ENCODE data around the gene OTX1.
"Not testable (repeated sequence)": the region's sequence is repeated elsewhere in the genome, so short reads cannot be mapped to it uniquely, and the experiment has no call there.

OTX1 gene

DNA sequence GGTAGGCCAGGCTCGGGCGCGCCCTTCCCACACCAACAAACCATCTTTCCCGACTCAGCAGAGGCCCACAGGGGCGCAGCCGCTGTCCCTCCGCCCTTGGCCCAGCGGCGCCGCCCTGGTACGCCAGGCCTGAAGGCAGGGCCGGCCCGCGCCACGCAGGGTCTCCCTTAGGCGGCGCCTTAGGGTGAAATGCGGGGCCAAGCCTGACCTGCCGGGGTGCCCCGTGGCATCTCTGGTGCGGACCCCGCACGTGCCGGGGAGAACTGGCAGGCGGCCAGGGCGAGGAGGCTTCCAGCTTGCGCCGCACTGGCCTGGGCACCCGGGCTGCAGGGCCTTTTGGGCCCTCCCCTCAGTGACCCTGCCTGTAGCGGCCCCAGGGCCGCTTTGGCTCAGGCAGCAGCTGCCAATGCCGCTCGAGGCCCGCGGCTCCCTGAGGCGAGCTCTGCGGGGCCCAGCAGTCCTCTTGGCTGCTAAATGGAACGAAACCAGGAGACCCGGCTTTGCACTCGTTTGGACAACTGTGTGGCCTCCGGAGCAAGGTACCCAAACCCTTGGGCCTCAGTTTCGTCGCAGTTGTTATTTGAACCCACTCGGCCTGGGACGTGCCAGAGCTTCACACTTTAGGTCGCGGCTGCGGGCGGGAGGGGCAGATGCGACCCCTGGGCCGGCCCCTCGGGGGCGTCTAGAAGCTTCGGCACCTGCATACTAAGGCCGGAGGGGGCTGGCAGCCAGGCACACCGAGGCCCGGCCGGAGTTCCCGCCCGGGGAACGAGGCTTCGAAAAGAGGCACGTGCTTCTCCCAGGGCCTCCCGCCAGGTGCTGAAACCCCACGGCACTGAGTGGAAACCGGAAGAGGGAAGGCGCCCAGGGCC is 8.5 kb downstream of the OTX1 start:
- DNase-seq (ENCODE audit: low spot score) = no peak

DNA sequence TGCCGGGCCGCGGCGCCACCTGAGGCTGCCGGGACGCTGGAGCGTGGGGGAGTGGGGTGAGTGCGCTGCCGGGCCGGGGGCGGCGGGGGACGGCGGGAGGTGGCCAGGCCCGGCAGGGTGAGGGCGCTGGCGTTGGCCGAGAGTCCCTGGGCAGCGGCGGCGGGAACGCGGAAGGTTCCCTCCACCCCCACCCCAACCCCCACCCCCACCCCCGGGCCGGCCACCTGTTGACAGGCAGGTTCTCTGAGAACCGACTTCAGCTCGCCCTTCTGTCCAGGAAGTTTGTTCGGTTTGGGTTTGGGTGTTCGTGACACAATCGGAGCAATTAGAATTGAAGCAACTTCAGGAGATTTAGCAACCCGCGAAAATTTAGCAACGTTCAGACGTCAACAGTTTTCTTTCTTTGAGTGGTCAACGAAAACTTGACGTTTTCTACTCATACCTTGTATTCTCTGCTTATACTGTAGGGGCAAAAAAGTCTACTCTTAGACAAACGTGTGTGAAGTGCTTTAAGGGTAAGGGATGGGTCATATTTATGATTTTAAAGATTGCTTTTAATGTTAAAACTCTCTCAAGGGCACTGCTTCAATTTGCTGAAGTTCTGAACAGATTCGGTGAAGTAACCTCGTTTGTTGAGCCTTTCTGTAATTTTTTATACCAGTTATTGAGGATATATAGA is 9.3 kb downstream of the OTX1 start:
- DNase-seq (ENCODE audit: low spot score) = no peak

DNA sequence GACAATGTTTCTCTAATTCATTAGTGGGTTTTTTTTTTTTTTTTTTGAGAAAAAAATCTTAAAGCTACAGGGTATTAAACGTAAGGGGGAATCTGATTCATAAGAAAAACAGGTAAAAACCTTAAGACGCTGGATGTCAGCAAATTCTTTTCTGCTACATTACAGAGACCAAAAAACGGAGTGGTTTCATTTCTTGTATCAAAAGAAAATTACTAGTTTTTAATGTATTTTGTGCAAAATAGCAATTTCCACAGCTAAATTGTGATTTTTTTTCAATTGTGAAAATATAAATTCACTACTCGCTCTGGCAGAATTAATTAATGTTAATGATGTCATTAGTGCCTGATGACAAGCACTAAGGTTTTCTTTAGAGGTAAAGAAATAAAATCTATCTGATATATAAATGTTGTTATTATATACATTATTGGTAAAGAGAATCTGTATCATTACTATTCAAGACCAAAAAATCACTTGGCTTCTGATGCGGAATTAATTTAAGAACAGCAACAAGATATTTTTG is 9.9 kb downstream of the OTX1 start:
- DNase-seq (ENCODE audit: low spot score) = no peak

DNA sequence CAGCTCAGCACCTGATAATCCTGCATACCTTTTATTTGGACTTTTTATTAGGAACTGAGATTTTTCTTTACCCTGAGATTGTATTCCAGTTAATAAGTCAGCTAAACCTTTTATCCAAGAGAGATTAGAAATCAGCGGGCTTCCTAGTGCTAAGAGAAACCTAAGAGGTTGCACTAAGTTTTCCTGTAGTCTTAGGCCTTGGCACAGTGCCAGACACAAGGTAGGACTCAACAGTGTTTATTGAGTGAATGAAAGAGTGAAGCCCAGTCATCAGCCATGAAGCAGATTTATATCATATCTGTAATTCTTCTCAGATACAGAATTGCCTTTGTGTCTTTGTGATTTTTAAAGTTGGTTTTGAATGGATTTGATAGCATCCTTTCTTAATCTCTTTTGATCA is 13.6 kb downstream of the OTX1 start:
- no peak for DNase-seq (ENCODE audit: low spot score)

DNA sequence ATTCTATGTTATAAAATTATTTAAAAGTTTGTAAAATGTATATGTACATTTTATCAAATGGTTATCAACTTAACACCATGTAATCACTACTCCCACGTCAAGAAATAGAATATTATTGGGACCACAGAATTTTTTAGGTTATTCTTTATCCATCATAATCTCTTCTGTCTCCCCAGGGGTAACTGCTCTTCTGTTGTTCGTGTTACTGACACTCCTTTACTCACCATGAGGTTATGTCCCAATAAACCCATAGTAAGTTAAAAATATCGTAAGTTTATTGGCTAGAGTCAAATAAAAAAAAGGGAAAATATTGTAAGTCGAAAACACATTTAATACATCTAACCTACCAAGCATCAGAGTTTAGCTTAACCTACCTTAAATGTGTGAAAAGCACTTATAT is 14.0 kb downstream of the OTX1 start:
- DNase-seq (ENCODE audit: low spot score) = no peak

DNA sequence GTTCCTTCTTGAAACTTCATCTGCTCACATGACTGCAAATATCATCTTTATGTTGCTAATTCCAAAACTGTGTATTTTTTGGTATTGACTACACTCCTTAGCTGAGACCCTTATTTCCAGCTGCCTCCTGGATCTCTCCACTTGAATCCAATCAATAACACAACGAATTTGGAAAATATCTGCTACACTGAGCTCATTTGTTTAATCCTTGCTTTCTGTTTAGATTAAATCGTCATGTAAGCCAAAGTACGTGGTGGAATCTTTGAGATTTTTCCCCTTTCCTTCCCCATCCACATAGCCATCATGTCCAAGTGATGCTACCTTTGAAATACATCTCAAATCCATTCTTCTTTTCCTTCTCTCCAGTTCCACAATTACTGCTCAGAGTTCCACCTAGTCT is 15.6 kb downstream of the OTX1 start:
- DNase-seq (ENCODE audit: low spot score) = no peak

DNA sequence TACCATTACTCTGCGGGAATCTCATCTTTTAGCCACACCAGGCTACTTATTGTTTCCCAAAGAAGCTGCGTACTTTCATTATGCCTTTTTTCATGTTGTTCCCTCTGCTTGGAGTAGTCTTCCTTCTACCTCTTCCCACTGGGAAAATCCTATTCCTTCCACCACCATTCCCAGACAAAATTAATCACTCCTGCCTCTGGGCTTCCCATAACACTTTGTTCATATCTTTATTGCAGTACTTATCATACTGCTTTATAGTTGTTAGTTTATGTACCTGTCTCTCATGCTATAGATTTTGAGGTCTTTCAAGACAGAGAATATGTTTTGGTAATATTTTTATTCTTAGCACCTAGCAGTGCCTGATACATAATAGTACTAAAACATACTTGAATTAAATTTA is 16.2 kb downstream of the OTX1 start:
- DNase-seq (ENCODE audit: low spot score) = no peak

DNA sequence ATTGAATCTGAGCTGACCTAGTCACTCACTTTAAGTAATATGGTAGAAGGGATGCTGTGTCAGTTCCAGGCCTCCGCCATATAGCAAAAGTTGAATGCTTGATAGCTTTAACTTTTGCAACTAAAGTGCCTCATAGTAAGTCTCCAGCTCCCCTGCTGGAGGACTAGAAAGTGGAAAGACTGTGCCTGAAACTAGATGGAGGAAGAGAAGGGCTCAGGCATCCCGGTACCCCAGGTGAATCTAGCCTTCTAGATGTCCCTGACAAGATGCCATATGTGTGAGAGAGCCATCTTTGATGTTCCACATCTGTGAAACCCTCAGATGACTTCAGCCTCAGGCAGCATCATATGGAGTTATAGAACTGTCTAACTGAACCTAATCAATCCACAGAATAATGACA is 21.0 kb downstream of the OTX1 start:
- DNase-seq (ENCODE audit: low spot score) = no peak

DNA sequence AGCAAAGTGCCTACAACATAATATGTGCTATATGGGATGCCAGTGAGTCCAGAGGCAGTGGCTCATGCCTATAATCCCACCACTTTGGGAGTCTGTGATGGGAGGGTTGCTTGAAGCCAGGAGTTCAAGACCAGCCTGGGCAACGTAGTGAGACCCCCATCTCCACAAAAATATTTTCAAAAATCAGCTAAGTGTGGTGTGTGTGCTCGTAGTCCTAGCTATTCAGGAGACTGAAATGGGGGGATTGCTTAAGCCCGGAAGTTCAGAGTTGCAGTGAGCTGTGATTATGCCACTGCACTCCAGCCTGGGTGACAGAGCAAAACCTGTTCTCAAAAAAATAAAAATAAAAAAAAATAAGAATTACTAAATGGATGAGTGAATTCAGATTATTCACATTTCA is 23.4 kb downstream of the OTX1 start:
- no peak for DNase-seq (ENCODE audit: low spot score)

DNA sequence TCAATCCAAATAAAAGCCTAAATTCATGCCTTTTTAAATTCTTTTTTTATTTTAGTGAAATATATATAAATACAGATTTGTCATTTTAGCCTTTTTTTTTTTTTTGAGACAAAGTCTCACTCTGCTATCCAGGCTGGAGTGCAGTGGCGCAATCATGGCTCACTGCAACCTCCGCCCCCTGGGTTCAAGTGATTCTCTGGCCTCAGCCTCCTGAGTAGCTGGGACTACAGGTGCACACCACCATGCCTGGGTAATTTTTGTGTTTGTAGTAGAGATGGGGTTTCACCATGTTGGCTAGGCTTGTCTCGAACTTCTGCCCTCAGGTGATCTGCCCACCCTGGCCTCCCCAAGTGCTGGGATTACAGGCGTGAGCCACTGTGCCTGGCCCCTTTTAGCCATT is 23.8 kb downstream of the OTX1 start:
- not testable (repeated sequence) for DNase-seq (ENCODE audit: low spot score)

DNA sequence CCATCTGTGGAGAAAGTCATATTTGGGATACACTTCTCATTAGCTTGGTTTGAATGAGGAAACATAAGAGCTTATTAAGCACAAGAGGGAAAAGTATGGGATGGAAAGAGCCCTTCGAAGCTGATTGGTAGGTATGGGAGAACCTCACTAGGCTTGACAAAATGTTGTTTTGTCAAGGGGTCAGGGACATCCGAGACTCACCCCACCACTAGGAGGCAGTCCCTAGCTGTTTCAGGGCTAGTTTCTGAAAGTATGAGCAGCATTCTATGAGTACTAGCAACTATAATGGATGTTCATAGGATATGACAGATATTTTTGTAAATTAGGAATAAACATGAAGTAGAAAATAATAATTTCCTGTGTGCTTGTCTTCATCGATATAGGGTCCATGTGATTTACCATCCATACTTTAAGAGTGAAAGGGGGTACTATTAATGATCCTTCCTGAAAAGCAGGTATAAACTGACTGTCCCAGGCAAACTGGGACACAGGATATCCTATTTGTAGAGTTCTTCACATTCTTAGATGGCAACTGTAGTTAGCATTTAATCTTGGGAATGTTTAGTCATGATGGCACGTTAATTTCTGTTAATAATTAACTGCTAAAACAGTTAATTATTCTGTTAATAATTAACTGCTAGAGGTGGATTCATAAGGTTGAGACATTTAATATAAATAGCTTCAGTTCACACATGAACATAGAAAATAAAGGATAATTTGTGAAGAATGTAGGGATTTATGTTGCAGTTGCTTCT is 28.4 kb downstream of the OTX1 start:
- no peak for DNase-seq (ENCODE audit: low spot score)

DNA sequence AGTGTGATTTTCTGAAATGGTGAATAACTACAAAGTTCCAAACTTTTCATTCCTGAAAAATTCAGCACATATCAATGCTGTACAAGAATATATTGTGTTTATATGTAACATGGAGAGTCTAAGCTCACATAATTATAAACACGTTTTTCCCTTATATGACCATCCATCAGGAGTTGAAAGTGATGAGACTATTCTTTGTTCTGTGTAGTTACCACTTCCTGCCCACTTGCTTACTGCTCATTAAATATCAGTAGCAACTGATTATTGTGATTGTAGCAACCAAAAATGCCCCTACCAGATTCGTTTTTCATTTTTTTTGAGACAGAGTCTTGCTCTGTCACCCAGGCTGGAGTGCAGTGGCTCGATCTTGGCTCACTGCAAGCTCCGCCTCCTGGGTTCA is 30.8 kb downstream of the OTX1 start:
- no peak for DNase-seq (ENCODE audit: low spot score)

DNA sequence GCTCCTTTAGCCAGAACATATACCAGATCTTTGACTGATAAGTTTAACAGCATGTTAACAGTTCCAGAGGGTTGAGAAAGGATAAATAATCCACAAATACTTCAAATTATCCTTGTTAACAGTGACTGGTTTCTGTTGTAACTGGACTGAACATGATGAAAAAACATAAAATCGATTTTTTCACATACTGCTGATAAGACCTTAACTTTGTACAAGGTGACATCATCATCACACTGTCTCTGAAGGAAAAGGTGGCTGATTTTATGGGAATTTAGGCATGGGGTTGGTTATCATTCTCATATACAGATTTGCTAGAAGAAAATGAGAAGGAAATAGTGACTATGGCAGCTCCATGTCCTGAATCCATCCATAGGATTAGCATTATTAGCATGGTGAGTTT is 36.1 kb downstream of the OTX1 start:
- DNase-seq (ENCODE audit: low spot score) = no peak

DNA sequence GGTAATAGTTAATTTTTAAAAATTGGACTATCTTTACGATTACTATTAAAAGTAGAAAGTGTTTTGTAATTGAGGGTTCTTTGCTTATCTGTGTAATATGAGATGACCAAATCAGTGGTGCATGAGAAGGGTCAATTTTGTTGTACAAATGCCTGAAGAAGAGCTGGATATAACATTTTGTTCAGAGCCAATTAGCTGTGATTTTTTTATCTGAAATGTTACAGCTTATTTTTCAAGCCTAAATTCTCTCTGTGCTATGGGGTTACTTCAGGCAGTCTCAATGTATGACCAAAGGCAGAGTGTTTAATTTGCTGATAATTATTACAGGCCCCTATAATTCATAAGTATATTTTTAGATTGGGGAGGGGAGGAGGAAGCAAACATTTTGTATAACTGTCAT is 41.8 kb downstream of the OTX1 start:
- no peak for DNase-seq (ENCODE audit: low spot score)

DNA sequence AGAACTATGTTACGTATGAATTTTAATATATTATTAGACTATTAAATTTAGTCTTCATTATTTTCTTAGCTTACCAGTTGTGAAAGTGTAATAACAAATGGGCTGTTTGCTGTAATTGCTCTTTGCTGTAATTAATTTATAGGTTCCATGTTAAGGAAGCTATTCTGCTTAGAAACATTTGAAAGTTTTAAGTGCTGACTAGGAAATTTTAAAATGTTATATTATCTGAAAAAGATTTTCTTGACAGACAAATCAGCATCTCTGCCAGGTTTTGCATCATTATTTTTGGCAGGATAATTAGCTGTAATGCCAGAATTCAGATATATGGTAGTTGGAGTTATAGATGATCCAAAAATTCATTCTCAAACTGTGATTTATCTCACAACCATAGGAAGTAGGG is 42.2 kb downstream of the OTX1 start:
- DNase-seq (ENCODE audit: low spot score) = no peak

DNA sequence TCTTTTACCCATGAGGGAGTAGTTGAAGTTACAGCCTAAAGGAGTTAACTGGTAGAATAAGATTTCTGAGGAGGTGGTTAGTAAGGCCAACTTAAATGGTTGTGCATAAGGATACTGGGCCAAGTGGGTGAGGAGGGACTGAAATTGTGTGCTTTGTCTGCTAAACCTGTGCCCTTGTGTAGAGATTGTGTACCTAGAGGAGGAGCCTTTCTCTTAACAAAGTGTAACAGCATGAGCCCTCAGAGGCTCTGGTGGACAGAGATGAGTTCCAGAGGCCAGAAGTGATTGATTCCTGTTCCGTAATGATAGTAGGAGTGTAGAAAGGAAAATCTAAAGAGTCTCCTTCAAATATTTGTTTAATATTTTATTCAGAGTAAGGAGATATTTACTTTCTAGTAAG is 42.9 kb downstream of the OTX1 start:
- no peak for DNase-seq (ENCODE audit: low spot score)

DNA sequence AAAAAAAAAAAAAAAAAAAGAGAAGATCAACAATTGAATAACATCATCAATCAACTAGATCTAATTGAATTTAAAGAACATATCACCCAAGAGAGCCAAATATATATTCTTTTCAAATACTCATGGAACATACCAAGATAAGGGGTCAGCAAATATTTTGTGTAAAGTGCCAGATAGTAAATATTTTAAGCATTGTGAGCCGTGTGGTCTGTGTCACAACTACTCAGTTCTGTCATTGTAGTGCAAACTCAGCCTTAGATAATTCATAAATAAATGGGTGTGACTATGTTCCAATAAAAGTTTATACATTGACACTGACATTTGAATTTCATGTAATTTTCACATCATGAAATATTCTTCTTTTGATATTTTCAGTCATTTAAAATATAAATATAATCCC is 45.9 kb downstream of the OTX1 start:
- DNase-seq (ENCODE audit: low spot score) = no peak

DNA sequence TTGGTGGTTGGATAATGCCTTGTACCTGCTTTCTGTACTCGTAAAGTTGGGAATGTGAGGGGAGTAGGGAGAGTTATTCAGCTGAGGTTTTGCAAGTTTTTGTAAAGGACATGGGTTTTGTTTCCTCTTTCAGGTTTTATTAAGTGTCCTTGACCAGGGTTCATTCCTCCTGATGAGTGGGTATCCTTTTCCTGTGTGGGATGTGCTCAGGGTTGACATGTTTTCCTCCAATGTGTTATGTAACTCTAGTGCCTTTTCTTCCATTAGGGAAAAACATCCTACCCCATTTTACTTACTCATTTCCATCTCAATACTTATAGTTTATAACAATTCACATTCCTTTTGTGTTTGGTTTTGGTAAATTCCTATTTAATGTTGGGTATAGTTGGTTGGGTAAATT is 48.4 kb downstream of the OTX1 start:
- DNase-seq (ENCODE audit: low spot score) = no peak

DNA sequence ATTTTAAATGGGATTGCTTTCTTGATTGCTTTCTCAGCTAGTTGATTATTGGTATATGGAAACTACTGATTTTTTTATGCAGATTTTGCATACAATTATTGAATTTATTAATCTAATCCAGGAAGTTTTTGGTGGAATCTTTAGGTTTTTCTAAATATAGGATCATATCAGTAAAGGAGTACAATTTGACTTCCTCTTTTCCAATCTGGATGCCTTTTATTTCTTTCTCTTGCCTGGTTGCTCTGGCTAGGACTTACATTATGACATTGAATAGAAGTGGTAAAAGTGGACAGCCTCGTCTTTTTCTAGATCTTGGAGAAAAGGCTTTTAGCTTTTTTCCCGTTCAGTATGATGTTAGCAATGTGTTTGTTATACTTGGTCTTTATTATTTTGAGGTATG is 51.3 kb downstream of the OTX1 start:
- DNase-seq (ENCODE audit: low spot score) = no peak

DNA sequence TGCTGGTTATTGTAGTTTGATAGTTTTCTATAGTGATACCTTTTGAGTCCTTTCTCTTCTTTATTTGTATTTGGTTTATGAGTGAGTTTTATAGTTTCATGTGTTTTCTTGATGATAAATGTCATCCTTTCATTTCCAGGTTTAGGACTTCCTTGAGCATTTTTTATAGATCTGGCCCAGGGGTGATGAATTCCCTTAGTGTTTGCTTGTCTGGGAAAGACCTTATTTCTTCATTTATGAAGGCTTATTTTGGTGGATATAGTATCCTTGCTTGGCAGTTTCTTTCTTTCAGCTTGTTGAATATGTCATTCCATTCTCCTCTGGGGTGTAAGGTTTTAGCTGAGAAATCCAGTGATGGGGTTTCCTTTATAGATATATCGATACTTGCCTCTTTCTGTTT is 53.9 kb downstream of the OTX1 start:
- DNase-seq (ENCODE audit: low spot score) = no peak
